HepG2 (cell line): ENCODE data around the gene CLEC18C. TPM values are rescaled to one million over a fixed set of nuclear protein-coding genes. Genes with fewer than 3 reads are reported as not detected.
A peak's percentile ranks its signal among the peaks of the same experiment; 100 is the strongest.

Source experiments
- CREB3 ChIP-seq: sonication (generic); formaldehyde crosslinking; IDR thresholded peaks from 2 replicates; pipeline ENCODE4 v1.5.0; 2020; ENCODE audit warnings: missing genetic modification reagents
- JUN ChIP-seq: sonication (generic); formaldehyde crosslinking; IDR thresholded peaks from 2 replicates; pipeline ENCODE4 v1.4.0; 2020; ENCODE audit warnings: mild to moderate bottlenecking, missing genetic modification reagents
- KIAA2018 ChIP-seq: sonication (generic); formaldehyde crosslinking; IDR thresholded peaks from 2 replicates; pipeline ENCODE4 v1.5.0; 2020; ENCODE audit warnings: mild to moderate bottlenecking, missing genetic modification reagents, borderline replicate concordance
- MXD1 ChIP-seq: sonication (generic); formaldehyde crosslinking; IDR thresholded peaks from 2 replicates; pipeline ENCODE4 v1.4.0; 2020; ENCODE audit warnings: mild to moderate bottlenecking, missing genetic modification reagents
- PBX3 ChIP-seq: sonication (generic); formaldehyde crosslinking; IDR thresholded peaks from 2 replicates; pipeline ENCODE4 v1.8.1; 2023; ENCODE audit warnings: missing genetic modification reagents, inconsistent platforms, borderline replicate concordance
- RERE ChIP-seq: IDR thresholded peaks from 2 replicates; pipeline ENCODE4 v1.6.1; 2016; ENCODE audit warnings: low read depth, missing genetic modification reagents, missing compliant biosample characterization
- THAP9 ChIP-seq: sonication (generic); formaldehyde crosslinking; IDR thresholded peaks from 2 replicates; pipeline ENCODE4; 2020; ENCODE audit warnings: missing genetic modification reagents, mild to moderate bottlenecking, borderline replicate concordance
- polyA plus RNA-seq, 8 experiments: library from polyadenylated mRNA; depleted of rRNA in 3 of 8; stranded (reverse) in 7 of 8; unstranded in 1 of 8; fragments of >200 nt; fragmentation: Illumina TruSeq in 4 of 8; extraction: Trizol in 4 of 8; gene quantifications; 2 replicates each; pipeline versions ENCODE4 v1.2.1 to v1.2.3, GENCODE V29; 2011 to 2016; ENCODE audit warnings: low read depth in 4 of 8, missing spikeins in 1 of 8, mixed read lengths in 1 of 8; ENCODE audit not compliant: insufficient read depth in 1 of 8
- total RNA-seq, 5 experiments: library from RNA; depleted of rRNA; stranded (reverse); fragments of >200 nt; fragmentation: Illumina TruSeq; extraction: Trizol; gene quantifications; 2 replicates each; pipeline ENCODE4 v1.2.3, GENCODE V29; 2016; ENCODE audit warnings: low read depth in 1 of 5

CLEC18C gene
- total and polyA plus RNA-seq, 2 of the 13 experiments (the other 11 are each of a cell fraction or from before 2014, with no cell fraction given) = 0.15 to 0.29 TPM

GRCh38 chr16:70152578-70153302, 20.8 kb upstream of the CLEC18C start (continued):
- peak; percentile 50; the same call in 1 of the 2 replicates for TF ChIP-seq MXD1 (CRISPR knock-in tag)
- no peak for TF ChIP-seq CREB3 (CRISPR knock-in tag)
- no peak; the same call in 1 of the 2 replicates for TF ChIP-seq THAP9 (CRISPR knock-in tag)
- TF ChIP-seq RERE (CRISPR knock-in tag) = 0 out of 2 replicates have a peak, but pooled peaks have one; percentile 38
- TF ChIP-seq PBX3 (CRISPR knock-in tag) = no peak
- TF ChIP-seq KIAA2018 (CRISPR knock-in tag) = no peak
- no peak; the same call in 1 of the 2 replicates for TF ChIP-seq JUN (CRISPR knock-in tag)
